Vagina (tissue), 2 donors: ENCODE results near the gene ADCY7.

Source experiments
- CTCF ChIP-seq, 3 experiments: fragments of 450-650 bp in 2 of 3; fragments of 200-600 bp in 1 of 3; sonication (generic) in 1 of 3; IDR thresholded peaks; one replicate each; pipeline ENCODE4 v1.5.1; 2017 to 2019; ENCODE audit warnings: antibody characterized with exemption in 3 of 3, mild to moderate bottlenecking in 2 of 3, moderate library complexity in 2 of 3
- POLR2A ChIP-seq, 2 donors: fragments of 450-650 bp; IDR thresholded peaks; one replicate each; pipeline ENCODE4 v1.6.1; 2017; ENCODE audit warnings: antibody characterized with exemption in 2 of 2, mild to moderate bottlenecking in 2 of 2, moderate library complexity in 2 of 2
- POLR2AphosphoS5 ChIP-seq, 2 donors: sonication (generic); formaldehyde crosslinking; IDR thresholded peaks; one replicate each; pipeline ENCODE4 v1.9.0; 2017; ENCODE audit warnings: antibody characterized with exemption in 2 of 2, mild to moderate bottlenecking in 2 of 2, low read depth in 1 of 2; ENCODE audit not compliant: insufficient read depth in 1 of 2

GRCh38 chr16:50331570-50331969, 65.2 kb downstream of the ADCY7 start:
- TF ChIP-seq CTCF (IDR thresholded peaks at IDR 0.05) = no peak
- TF ChIP-seq POLR2AphosphoS5 (IDR thresholded peaks at IDR 0.05; ENCODE audit: insufficient read depth in 1 of 2, low read depth in 1 of 2) = no peak
- no peak for TF ChIP-seq POLR2A (IDR thresholded peaks at IDR 0.05)
